Uterus (tissue), 4 donors: ENCODE data around the gene PLAC8. TPM values are rescaled to one million over a fixed set of nuclear protein-coding genes. Genes with fewer than 3 reads are reported as not detected.
"Not testable (repeated sequence)": the region's sequence is repeated elsewhere in the genome, so short reads cannot be mapped to it uniquely, and the experiment has no call there.

Source experiments
- DNase-seq, 2 donors: peaks; one replicate each; pipeline ENCODE4 v3.0.0-alpha.2; 2019 to 2020
- H3K27ac ChIP-seq, 2 donors: fragments of 200-600 bp; sonication (generic); 1 replicate in 1 of 2; 2 replicates in 1 of 2; pipeline ENCODE4 v1.5.1; 2016 to 2018
- H3K27me3 ChIP-seq, 2 donors: fragments of 200-600 bp; sonication (generic); one replicate each; pipeline ENCODE4 v1.5.1; 2018 to 2019; ENCODE audit warnings: control low read depth in 1 of 2
- H3K36me3 ChIP-seq, 2 donors: fragments of 200-600 bp; sonication (generic); one replicate each; pipeline ENCODE4 v1.5.1; 2019; ENCODE audit warnings: control low read depth in 1 of 2
- H3K4me1 ChIP-seq, 2 donors: fragments of 200-600 bp; sonication (generic); one replicate each; pipeline ENCODE4 v1.5.1; 2018 to 2019; ENCODE audit warnings: control low read depth in 1 of 2
- H3K4me3 ChIP-seq, 2 donors: fragments of 200-600 bp; sonication (generic); 1 replicate in 1 of 2; 2 replicates in 1 of 2; pipeline ENCODE4 v1.5.1; 2018 to 2019; ENCODE audit warnings: mild to moderate bottlenecking in 1 of 2
- H3K9me3 ChIP-seq, 2 donors: fragments of 200-600 bp; sonication (generic); one replicate each; pipeline ENCODE4 v1.5.1; 2019; ENCODE audit warnings: control low read depth in 1 of 2
- POLR2A ChIP-seq, 2 donors: fragments of 450-650 bp; IDR thresholded peaks; one replicate each; pipeline ENCODE4 v1.6.1; 2016; ENCODE audit warnings: antibody characterized with exemption in 2 of 2, mild to moderate bottlenecking in 1 of 2, moderate library complexity in 1 of 2
- intact Hi-C: fragments of 100-400 bp; cut with DNase I; formaldehyde crosslinking; loops from one replicate; pipeline ENCODE4 v1.15.1; 2023; ENCODE audit warnings: low total_unique reads
- total RNA-seq, 4 donors: library from RNA; depleted of rRNA in 3 of 4; stranded (reverse); fragments of >200 nt in 3 of 4; gene quantifications; one replicate each; pipeline versions ENCODE4 v1.1.0 to v1.2.4, GENCODE V29; 2014 to 2023
- TF ChIP-seq, protein P1 (sequence below), 4 experiments: fragments of 200-600 bp in 2 of 4; fragments of 450-650 bp in 2 of 4; sonication (generic) in 2 of 4; IDR thresholded peaks; one replicate each; pipeline ENCODE4 v1.5.1; 2016 to 2019; ENCODE audit warnings: antibody characterized with exemption in 4 of 4, mild to moderate bottlenecking in 2 of 4, moderate library complexity in 1 of 4
- donor health status: DM: yes; HTN: yes; CAD: no.

The PLAC8 gene
- total RNA-seq, 4 donors from 2014 or later: 0.51 to 6.3 (median 2.6) TPM; not detected in 1

DNA sequence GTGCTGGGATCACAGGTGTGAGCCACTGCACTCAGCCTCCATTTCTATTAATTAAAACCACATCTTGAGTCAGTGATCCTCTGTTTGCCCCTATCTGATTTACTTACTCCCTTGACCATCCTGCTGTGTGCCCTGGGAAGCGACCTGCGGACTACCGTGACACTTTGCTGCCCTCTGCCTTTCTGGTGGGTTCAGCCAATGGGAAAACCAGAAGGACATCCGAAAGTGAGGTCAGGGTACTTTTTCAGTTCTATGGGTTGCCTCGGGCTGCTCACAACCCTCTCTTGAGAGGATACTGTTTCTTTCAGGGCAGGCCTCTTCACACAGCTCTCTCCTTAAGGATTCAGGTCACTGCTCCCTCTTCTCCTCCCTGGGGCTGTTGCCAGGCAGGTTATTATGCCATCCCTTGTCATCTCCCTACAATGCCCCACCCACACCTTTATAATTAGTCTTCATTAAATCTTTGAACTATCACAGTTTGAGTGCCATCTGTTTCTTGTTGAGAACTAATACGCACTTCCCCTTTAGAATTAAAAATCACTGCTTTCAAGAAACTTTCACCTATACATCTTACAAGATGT, 21.4 kb downstream of the PLAC8 start:
- intact Hi-C loops: no loop called here
- Histone ChIP-seq H3K27me3 (no peaks in the 10 kb centered on the region), H3K4me1 (no peaks in the 10 kb centered on the region), H3K9me3 (no peaks in the 10 kb centered on the region), H3K27ac (no peak overlapping the region), H3K4me3 (no peak overlapping the region), H3K36me3 (no peaks in the 10 kb centered on the region)
- no peak for DNase-seq
- no peak for TF ChIP-seq POLR2A (IDR thresholded peaks at IDR 0.05)
- TF ChIP-seq, protein P1, sequence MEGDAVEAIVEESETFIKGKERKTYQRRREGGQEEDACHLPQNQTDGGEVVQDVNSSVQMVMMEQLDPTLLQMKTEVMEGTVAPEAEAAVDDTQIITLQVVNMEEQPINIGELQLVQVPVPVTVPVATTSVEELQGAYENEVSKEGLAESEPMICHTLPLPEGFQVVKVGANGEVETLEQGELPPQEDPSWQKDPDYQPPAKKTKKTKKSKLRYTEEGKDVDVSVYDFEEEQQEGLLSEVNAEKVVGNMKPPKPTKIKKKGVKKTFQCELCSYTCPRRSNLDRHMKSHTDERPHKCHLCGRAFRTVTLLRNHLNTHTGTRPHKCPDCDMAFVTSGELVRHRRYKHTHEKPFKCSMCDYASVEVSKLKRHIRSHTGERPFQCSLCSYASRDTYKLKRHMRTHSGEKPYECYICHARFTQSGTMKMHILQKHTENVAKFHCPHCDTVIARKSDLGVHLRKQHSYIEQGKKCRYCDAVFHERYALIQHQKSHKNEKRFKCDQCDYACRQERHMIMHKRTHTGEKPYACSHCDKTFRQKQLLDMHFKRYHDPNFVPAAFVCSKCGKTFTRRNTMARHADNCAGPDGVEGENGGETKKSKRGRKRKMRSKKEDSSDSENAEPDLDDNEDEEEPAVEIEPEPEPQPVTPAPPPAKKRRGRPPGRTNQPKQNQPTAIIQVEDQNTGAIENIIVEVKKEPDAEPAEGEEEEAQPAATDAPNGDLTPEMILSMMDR (IDR thresholded peaks at IDR 0.05): no peak

DNA sequence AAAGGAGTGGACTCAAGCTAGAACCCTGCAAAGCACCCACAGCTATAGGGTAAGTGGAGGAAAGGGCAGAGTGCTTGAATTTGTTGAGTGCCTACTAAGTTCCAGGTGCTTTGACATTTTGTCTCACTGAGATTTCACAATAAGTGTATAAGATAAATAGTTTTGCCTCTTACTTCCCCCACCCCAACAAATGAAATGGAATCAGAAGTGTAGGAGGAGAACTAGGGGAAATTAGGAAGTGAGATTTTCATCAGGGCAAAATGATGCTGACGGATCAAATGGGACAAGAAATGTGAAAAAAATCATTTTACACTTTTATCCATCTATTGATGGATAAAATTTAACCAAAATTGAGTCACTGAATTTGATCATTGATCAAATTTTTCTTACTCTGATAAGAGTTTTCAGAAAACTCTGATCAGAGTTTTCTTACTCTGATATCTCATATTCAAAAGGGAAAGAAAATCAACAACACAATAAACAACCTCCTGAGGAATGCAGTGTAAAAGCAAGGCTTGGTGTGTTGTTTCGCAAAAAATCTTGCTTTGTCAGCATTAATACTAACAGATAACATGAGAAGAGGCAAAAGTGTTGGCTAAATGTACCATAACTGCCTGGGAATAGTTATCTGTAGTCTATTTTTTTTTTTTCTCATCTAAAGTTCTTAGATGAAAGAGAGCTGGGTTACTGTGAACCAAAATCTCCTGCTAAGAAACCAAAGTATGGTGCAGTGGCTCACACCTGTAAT, 24.9 kb downstream of the PLAC8 start:
- Histone ChIP-seq H3K27ac (no peak overlapping the region), H3K9me3 (no peaks in the 10 kb centered on the region), H3K36me3 (no peaks in the 10 kb centered on the region), H3K4me3 (no peak overlapping the region), H3K4me1 (no peaks in the 10 kb centered on the region), H3K27me3 (no peaks in the 10 kb centered on the region)
- intact Hi-C loops: no loop called here
- TF ChIP-seq, protein P1 (IDR thresholded peaks at IDR 0.05): no peak
- TF ChIP-seq POLR2A (IDR thresholded peaks at IDR 0.05): no peak
- DNase-seq: no peak

DNA sequence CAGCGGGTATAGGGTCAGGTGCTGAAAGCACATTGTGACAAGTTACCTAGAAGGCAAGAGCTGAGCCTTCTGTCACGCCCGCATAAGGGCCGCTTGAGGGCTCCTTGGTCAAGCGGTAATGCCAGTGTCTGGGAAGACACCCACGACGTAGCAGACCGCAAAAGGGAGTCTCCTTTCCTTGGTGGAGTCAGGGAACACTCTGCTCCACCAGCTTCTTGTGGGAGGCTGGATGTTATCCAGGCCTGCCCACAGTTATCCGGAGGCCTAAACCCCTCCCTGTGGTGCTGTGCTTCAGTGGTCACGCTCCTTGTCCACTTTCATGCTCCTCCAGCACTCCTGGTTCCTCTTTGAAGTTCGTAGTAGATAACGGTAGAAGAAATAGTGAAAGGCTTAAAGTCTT, 29.6 kb downstream of the PLAC8 start:
- H3K9me3 ChIP-seq, H3K36me3 ChIP-seq, H3K27me3 ChIP-seq, H3K27ac ChIP-seq, H3K4me1 ChIP-seq, DNase-seq, intact Hi-C loops, H3K4me3 ChIP-seq: not testable (repeated sequence)

DNA sequence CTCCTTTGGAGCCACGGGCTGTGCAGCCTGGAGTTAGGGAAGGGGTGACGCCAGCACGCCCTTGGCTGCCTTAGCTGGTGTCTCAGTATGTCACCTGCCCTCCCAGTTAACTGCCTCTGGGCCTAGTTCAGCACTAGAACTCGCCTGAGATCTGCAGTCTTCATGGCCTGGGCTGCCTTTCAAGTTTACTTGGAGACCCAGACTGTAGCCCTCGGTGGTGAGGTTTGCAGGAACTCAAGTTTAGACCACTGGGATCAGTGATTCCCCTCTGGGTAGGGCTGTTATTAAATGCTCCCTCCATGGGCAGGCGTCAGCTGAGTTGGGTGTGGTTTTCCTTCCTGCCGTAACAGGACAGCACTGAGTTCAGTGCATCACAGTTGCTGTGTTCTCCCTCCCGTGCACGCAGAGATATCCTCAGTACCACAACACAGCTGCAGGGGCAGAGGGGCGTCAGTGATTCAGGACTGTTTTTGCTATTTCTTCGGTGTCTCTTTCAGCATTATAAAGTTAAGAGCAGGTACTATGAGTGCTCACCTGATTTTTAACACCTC, 30.5 kb downstream of the PLAC8 start:
- Histone ChIP-seq H3K27me3 (no peaks in the 10 kb centered on the region), H3K4me3 (no peak overlapping the region), H3K27ac (no peak overlapping the region), H3K36me3 (no peaks in the 10 kb centered on the region), H3K4me1 (no peaks in the 10 kb centered on the region), H3K9me3 (no peaks in the 10 kb centered on the region)
- TF ChIP-seq POLR2A (IDR thresholded peaks at IDR 0.05): no peak
- TF ChIP-seq, protein P1 (IDR thresholded peaks at IDR 0.05): no peak
- intact Hi-C loops: no loop called here
- DNase-seq: no peak

DNA sequence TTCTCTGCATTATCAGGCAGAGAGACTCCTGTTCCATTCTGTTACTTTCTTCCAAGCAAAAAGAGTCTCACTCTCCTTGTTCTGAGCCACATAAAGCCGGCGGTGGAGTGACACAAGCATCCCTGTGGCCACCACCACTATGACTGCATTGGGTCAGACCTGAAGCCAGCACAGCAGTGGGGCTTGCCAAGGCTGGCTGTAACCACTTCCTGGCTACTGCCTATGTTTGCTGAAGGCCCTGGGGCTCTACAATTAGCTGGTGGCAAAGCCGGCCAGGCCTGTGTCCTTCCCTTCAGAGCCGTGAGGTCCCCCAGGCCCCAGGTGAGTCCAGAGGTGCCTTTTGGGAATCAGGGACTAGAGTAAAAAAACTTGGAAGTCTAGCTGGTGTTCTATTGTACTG, 31.8 kb downstream of the PLAC8 start:
- Histone ChIP-seq H3K27me3 (no peaks in the 10 kb centered on the region), H3K4me1 (no peaks in the 10 kb centered on the region), H3K4me3 (no peak overlapping the region), H3K9me3 (no peaks in the 10 kb centered on the region), H3K36me3 (no peaks in the 10 kb centered on the region), H3K27ac (no peak overlapping the region)
- no peak for DNase-seq
- no peak for TF ChIP-seq POLR2A (IDR thresholded peaks at IDR 0.05)
- TF ChIP-seq, protein P1 (IDR thresholded peaks at IDR 0.05): no peak
- intact Hi-C loops: no loop called here
